Smooth muscle cell of the brain vasculature (primary cell): Measurements from ENCODE around the gene CARS1.

ENCODE experiments used
- DNase-seq: peaks from one replicate; pipeline ENCODE4 v3.0.0-alpha.2; 2012; ENCODE audit warnings: low read depth, low spot score

The CARS1 gene

GRCh38 chr11:3009481-3009880 lies 47.7 kb downstream of the CARS1 start:
- DNase-seq = no peak

- no peak for DNase-seq
Measured at GRCh38 chr11:3008746-3009336, 48.4 kb downstream of the CARS1 start.

GRCh38 chr11:3007404-3008010 lies 49.7 kb downstream of the CARS1 start:
- DNase-seq = no peak

- DNase-seq = no peak
Measured at GRCh38 chr11:3006505-3007260, 50.5 kb downstream of the CARS1 start.

GRCh38 chr11:3004481-3004880 lies 52.7 kb downstream of the CARS1 start:
- DNase-seq = no peak

- no peak for DNase-seq
Measured at GRCh38 chr11:3003396-3004231, 53.6 kb downstream of the CARS1 start.

GRCh38 chr11:3002871-3003270 lies 54.4 kb downstream of the CARS1 start:
- DNase-seq = no peak

GRCh38 chr11:3002351-3002861 lies 54.8 kb downstream of the CARS1 start:
- no peak for DNase-seq

GRCh38 chr11:3001496-3001895 lies 55.7 kb downstream of the CARS1 start:
- no peak for DNase-seq

GRCh38 chr11:3000032-3000961 lies 56.9 kb downstream of the CARS1 start:
- no peak for DNase-seq

GRCh38 chr11:2999464-2999998 lies 57.7 kb downstream of the CARS1 start:
- DNase-seq = no peak

- DNase-seq = no peak
Measured at GRCh38 chr11:2998073-2998850, 59.0 kb downstream of the CARS1 start.

GRCh38 chr11:2997406-2997805 lies 59.8 kb downstream of the CARS1 start:
- DNase-seq = no peak

- no peak for DNase-seq
Measured at GRCh38 chr11:2996976-2997375, 60.2 kb downstream of the CARS1 start.

GRCh38 chr11:2995893-2996554 lies 61.2 kb downstream of the CARS1 start:
- DNase-seq = no peak

- DNase-seq = no peak
Measured at GRCh38 chr11:2995031-2995561, 62.1 kb downstream of the CARS1 start.

- DNase-seq = no peak
Measured at GRCh38 chr11:2994336-2994730, 62.9 kb downstream of the CARS1 start.

- no peak for DNase-seq
Measured at GRCh38 chr11:2992997-2993325, 64.3 kb downstream of the CARS1 start.
